WTC11 (cell line): ENCODE data around the gene ACOXL.

Experiments used
- ESRRA ChIP-seq: sonication (generic); formaldehyde crosslinking; IDR thresholded peaks from 2 replicates; pipeline ENCODE4 v1.8.1; 2022; ENCODE audit warnings: mild to moderate bottlenecking, missing genetic modification reagents, borderline replicate concordance
- SMAD3 ChIP-seq: sonication (generic); formaldehyde crosslinking; IDR thresholded peaks from 2 replicates; pipeline ENCODE4 v1.8.0; 2022; ENCODE audit warnings: missing genetic modification reagents, mild to moderate bottlenecking, borderline replicate concordance
- SP1 ChIP-seq: sonication (generic); formaldehyde crosslinking; conservative IDR thresholded peaks from 2 replicates; pipeline ENCODE4 v1.8.1; 2022; ENCODE audit warnings: missing genetic modification reagents
- TCF7 ChIP-seq: sonication (generic); formaldehyde crosslinking; IDR thresholded peaks from 2 replicates; pipeline ENCODE4 v1.8.0; 2022; ENCODE audit warnings: mild to moderate bottlenecking, low read depth, missing genetic modification reagents, moderate library complexity
- TEAD4 ChIP-seq: sonication (generic); formaldehyde crosslinking; IDR thresholded peaks from 2 replicates; pipeline ENCODE4 v1.8.0; 2022; ENCODE audit warnings: mild to moderate bottlenecking, missing genetic modification reagents
- TF ChIP-seq, protein P1 (sequence below): sonication (generic); formaldehyde crosslinking; IDR thresholded peaks from 2 replicates; pipeline ENCODE4 v1.8.0; 2022; ENCODE audit warnings: mild to moderate bottlenecking, missing genetic modification reagents
- TF ChIP-seq, protein P2 (sequence below): fragments of 200-600 bp; IDR thresholded peaks from 2 replicates; pipeline ENCODE4 v1.8.0; 2022; ENCODE audit warnings: antibody characterized with exemption
- TF ChIP-seq, protein P3 (sequence below): sonication (generic); formaldehyde crosslinking; conservative IDR thresholded peaks from 2 replicates; pipeline ENCODE4 v1.8.1; 2022; ENCODE audit warnings: mild to moderate bottlenecking, missing genetic modification reagents
- TF ChIP-seq, protein P4 (sequence below): sonication (generic); formaldehyde crosslinking; IDR thresholded peaks from 2 replicates; pipeline ENCODE4 v1.8.0; 2022; ENCODE audit warnings: mild to moderate bottlenecking, missing genetic modification reagents

DNA sequence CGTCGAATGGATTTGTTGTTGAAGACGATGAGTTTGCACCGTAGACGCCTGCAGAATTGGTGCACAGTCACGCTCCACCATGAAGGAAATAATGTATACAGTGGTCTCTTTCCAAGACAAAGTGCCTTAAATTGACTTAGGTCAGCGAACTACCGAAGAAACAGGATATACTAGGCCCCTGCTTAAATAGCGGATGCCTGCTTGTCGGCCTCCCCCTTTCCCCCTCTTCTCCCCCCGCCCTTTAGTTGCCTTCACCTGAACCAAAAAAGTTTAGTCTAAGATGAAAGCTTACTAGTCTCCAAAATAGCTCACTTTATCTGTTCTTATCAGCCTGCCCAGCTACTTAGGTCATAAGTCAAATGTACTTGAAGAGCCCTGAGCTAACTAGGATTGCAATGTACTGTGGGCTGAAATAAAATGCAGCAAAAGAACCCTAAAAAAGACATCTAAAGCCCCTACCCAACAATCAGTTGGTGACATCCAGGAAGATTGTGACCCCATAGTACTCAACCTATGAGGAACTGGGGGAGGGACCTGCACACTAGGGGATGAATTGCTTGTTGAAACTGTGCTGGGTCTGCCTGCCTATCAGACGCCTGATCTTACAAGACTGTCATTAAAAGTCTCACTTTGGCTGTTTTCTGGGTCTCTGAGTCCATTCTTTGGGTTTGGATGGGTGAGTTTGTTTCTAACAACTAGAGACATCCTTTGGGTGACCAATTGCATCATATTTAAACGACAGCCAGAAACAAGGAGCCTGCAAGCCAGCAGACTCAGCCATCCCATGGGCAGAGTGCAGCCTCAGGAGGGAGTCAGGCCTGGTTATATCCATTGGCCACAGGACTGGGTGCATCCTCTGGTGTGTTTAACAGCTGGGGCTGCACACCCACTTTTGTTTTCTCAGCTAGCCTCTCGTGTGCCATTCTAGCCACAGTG lies 14.5 kb downstream of the ACOXL start:
- TF ChIP-seq SP1: no peak
- TF ChIP-seq, protein P1, sequence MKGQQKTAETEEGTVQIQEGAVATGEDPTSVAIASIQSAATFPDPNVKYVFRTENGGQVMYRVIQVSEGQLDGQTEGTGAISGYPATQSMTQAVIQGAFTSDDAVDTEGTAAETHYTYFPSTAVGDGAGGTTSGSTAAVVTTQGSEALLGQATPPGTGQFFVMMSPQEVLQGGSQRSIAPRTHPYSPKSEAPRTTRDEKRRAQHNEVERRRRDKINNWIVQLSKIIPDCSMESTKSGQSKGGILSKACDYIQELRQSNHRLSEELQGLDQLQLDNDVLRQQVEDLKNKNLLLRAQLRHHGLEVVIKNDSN: no peak
- no peak for TF ChIP-seq SMAD3 (CRISPR knock-in tag)
- TF ChIP-seq, protein P2, sequence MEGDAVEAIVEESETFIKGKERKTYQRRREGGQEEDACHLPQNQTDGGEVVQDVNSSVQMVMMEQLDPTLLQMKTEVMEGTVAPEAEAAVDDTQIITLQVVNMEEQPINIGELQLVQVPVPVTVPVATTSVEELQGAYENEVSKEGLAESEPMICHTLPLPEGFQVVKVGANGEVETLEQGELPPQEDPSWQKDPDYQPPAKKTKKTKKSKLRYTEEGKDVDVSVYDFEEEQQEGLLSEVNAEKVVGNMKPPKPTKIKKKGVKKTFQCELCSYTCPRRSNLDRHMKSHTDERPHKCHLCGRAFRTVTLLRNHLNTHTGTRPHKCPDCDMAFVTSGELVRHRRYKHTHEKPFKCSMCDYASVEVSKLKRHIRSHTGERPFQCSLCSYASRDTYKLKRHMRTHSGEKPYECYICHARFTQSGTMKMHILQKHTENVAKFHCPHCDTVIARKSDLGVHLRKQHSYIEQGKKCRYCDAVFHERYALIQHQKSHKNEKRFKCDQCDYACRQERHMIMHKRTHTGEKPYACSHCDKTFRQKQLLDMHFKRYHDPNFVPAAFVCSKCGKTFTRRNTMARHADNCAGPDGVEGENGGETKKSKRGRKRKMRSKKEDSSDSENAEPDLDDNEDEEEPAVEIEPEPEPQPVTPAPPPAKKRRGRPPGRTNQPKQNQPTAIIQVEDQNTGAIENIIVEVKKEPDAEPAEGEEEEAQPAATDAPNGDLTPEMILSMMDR: no peak
- no peak for TF ChIP-seq TEAD4 (CRISPR knock-in tag)
- no peak for TF ChIP-seq ESRRA (CRISPR knock-in tag)
- TF ChIP-seq, protein P3, sequence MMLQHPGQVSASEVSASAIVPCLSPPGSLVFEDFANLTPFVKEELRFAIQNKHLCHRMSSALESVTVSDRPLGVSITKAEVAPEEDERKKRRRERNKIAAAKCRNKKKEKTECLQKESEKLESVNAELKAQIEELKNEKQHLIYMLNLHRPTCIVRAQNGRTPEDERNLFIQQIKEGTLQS (CRISPR knock-in tag): no peak
- TF ChIP-seq, protein P4, sequence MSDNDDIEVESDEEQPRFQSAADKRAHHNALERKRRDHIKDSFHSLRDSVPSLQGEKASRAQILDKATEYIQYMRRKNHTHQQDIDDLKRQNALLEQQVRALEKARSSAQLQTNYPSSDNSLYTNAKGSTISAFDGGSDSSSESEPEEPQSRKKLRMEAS (CRISPR knock-in tag): no peak
- TF ChIP-seq TCF7 (CRISPR knock-in tag): no peak
